ENCODE results near the gene SAMMSON. TPM values are rescaled to one million over a fixed set of nuclear protein-coding genes. Genes with fewer than 3 reads are reported as not detected.

SAMMSON gene
- total RNA-seq: not detected in 2 replicates

GRCh38 chr3:69999140-70000027 is at the start of gene SAMMSON:
Gene SAMMSON (plus strand): TSS chr3:69999733.

Measured in subcutaneous preadipocyte (primary cell).